GM21529 (cell line): ENCODE measurements around the gene GAPT.

Source experiments
- ATAC-seq: cut with Tn5 transposase; IDR thresholded peaks from one replicate; pipeline ENCODE4 v1.9.1; 2021; ENCODE audit not compliant: unreplicated experiment

Gene GAPT

GRCh38 chr5:58491216-58491892, at the start of gene GAPT:
TSS of gene GAPT (plus strand) at chr5:58491435. CDS start at chr5:58494537, 3,102 bp downstream.
- peak; percentile 84 for ATAC-seq

- ATAC-seq: no peak
Measured at GRCh38 chr5:58444805-58445204, 46.4 kb upstream of the GAPT start.

- no peak for ATAC-seq
Measured at GRCh38 chr5:58446024-58446423, 45.2 kb upstream of the GAPT start.

- no peak for ATAC-seq
Measured at GRCh38 chr5:58447226-58447625, 44.0 kb upstream of the GAPT start.

- ATAC-seq: no peak
Measured at GRCh38 chr5:58450018-58450417, 41.2 kb upstream of the GAPT start.

GRCh38 chr5:58450811-58451629, 40.2 kb upstream of the GAPT start:
- ATAC-seq: no peak

GRCh38 chr5:58451732-58452565, 39.3 kb upstream of the GAPT start:
- ATAC-seq: no peak

- ATAC-seq: no peak
Measured at GRCh38 chr5:58452566-58453258, 38.5 kb upstream of the GAPT start.

GRCh38 chr5:58453306-58453705, 37.9 kb upstream of the GAPT start:
- no peak for ATAC-seq

- ATAC-seq: no peak
Measured at GRCh38 chr5:58454025-58454424, 37.2 kb upstream of the GAPT start.

GRCh38 chr5:58455066-58455465, 36.2 kb upstream of the GAPT start:
- ATAC-seq: no peak

GRCh38 chr5:58455480-58455879, 35.8 kb upstream of the GAPT start:
- no peak for ATAC-seq

GRCh38 chr5:58456026-58456425, 35.2 kb upstream of the GAPT start:
- no peak for ATAC-seq

- ATAC-seq: no peak
Measured at GRCh38 chr5:58456486-58456885, 34.7 kb upstream of the GAPT start.

- ATAC-seq: no peak
Measured at GRCh38 chr5:58457050-58457449, 34.2 kb upstream of the GAPT start.

- ATAC-seq: no peak
Measured at GRCh38 chr5:58458141-58458742, 33.0 kb upstream of the GAPT start.

GRCh38 chr5:58458743-58459145, 32.5 kb upstream of the GAPT start:
- no peak for ATAC-seq

- ATAC-seq: peak; percentile 0
Measured at GRCh38 chr5:58459146-58460001, 31.9 kb upstream of the GAPT start.

- ATAC-seq: peak; percentile 77
Measured at GRCh38 chr5:58460002-58460731, 31.1 kb upstream of the GAPT start, which contains the start of gene PLK2. TSS of gene PLK2 (minus strand) at chr5:58460086. CDS start at chr5:58459959, 127 bp downstream.
